Measurements from ENCODE around the gene QSER1.
"Not testable (repeated sequence)": the region's sequence is repeated elsewhere in the genome, so short reads cannot be mapped to it uniquely, and the experiment has no call there.

The QSER1 gene

GRCh38 chr11:32931606-32932005 is 39.0 kb downstream of the QSER1 start:
- H3K27ac ChIP-seq (replicated peaks) = no peak overlapping the region
- no peak overlapping the region for H3K4me3 ChIP-seq (replicated peaks; ENCODE audit: insufficient read depth, low read length)
- TF ChIP-seq SPI1 (IDR thresholded peaks at IDR 0.05; ENCODE audit: borderline replicate concordance, low read depth) (no peak), CTCF (IDR thresholded peaks at IDR 0.05; ENCODE audit: insufficient read depth, low read length) (no peak), GABPA (IDR thresholded peaks at IDR 0.05; ENCODE audit: low read depth) (no peak), REST (IDR thresholded peaks at IDR 0.05; ENCODE audit: insufficient replicate concordance, low read depth) (no peak), POLR2AphosphoS5 (IDR thresholded peaks at IDR 0.05; ENCODE audit: low read depth) (no peak)
- no peaks in the 10 kb centered on the region for H3K27me3 ChIP-seq (ENCODE audit: insufficient read depth, poor library complexity, severe bottlenecking)
- no peak for DNase-seq (ENCODE audit: low read depth in 1 of 2, low spot score in 1 of 2)

- TF ChIP-seq CTCF (IDR thresholded peaks at IDR 0.05; ENCODE audit: insufficient read depth, low read length) (no peak), GABPA (IDR thresholded peaks at IDR 0.05; ENCODE audit: low read depth) (no peak), REST (IDR thresholded peaks at IDR 0.05; ENCODE audit: insufficient replicate concordance, low read depth) (no peak), SPI1 (IDR thresholded peaks at IDR 0.05; ENCODE audit: borderline replicate concordance, low read depth) (no peak), POLR2AphosphoS5 (IDR thresholded peaks at IDR 0.05; ENCODE audit: low read depth) (no peak)
- H3K4me3 ChIP-seq (replicated peaks; ENCODE audit: insufficient read depth, low read length) = no peak overlapping the region
- no peak overlapping the region for H3K27ac ChIP-seq (replicated peaks)
- H3K27me3 ChIP-seq (ENCODE audit: insufficient read depth, poor library complexity, severe bottlenecking) = no peaks in the 10 kb centered on the region
- no peak for DNase-seq (ENCODE audit: low read depth in 1 of 2, low spot score in 1 of 2)
Measured at GRCh38 chr11:32932196-32932595, 39.6 kb downstream of the QSER1 start.

GRCh38 chr11:32935462-32936029 is 42.9 kb downstream of the QSER1 start:
- TF ChIP-seq SPI1 (IDR thresholded peaks at IDR 0.05; ENCODE audit: borderline replicate concordance, low read depth) (no peak), REST (IDR thresholded peaks at IDR 0.05; ENCODE audit: insufficient replicate concordance, low read depth) (no peak), CTCF (IDR thresholded peaks at IDR 0.05; ENCODE audit: insufficient read depth, low read length) (no peak), GABPA (IDR thresholded peaks at IDR 0.05; ENCODE audit: low read depth) (no peak), POLR2AphosphoS5 (IDR thresholded peaks at IDR 0.05; ENCODE audit: low read depth) (no peak)
- Histone ChIP-seq H3K27ac (replicated peaks) (no peak overlapping the region), H3K4me3 (replicated peaks; ENCODE audit: insufficient read depth, low read length) (no peak overlapping the region), H3K27me3 (ENCODE audit: insufficient read depth, poor library complexity, severe bottlenecking) (no peaks in the 10 kb centered on the region)
- peak in 1 of 2 experiments; percentile 22 for DNase-seq (ENCODE audit: low read depth in 1 of 2, low spot score in 1 of 2)

- H3K27ac ChIP-seq (replicated peaks); H3K27me3 ChIP-seq (ENCODE audit: insufficient read depth, poor library complexity, severe bottlenecking); DNase-seq (ENCODE audit: low read depth in 1 of 2, low spot score in 1 of 2); H3K4me3 ChIP-seq (replicated peaks; ENCODE audit: insufficient read depth, low read length): not testable (repeated sequence)
Measured at GRCh38 chr11:32936178-32936577, 43.6 kb downstream of the QSER1 start.

- DNase-seq (ENCODE audit: low read depth in 1 of 2, low spot score in 1 of 2); H3K4me3 ChIP-seq (replicated peaks; ENCODE audit: insufficient read depth, low read length); H3K27me3 ChIP-seq (ENCODE audit: insufficient read depth, poor library complexity, severe bottlenecking); H3K27ac ChIP-seq (replicated peaks): not testable (repeated sequence)
Measured at GRCh38 chr11:32937283-32937682, 44.7 kb downstream of the QSER1 start.

All from HL-60 (cell line).